SK-N-MC (cell line): ENCODE results near the gene LPIN1.

Source experiments
- EZH2 ChIP-seq: fragments of 200-600 bp; sonication (generic); IDR thresholded peaks from one replicate; pipeline ENCODE4 v1.6.1; 2017; ENCODE audit warnings: antibody characterized with exemption
- POLR2AphosphoS5 ChIP-seq: IDR thresholded peaks from 2 replicates; pipeline ENCODE4 v1.6.1; 2012; ENCODE audit warnings: mild to moderate bottlenecking, low read depth, low read length, borderline replicate concordance

DNA sequence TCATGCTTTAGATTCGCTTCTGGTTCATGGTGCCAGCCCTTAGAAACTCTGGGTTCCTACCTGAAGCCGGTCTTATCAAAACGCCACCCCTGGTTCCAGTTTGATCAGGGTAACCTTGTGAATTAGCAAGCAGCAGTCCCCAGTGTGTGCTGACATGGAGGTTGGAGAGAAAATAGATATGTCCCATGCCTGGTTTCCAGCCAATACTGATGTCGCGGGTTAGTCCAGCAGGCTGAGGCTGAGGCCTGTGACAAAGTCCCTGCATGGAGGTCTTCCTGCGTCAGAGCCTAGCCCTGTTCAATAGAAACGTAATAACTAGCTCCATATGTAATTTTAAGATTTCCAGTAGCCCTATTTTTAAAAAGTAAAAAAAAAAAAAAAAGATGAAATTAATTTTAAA lies 28.2 kb downstream of the LPIN1 start:
- TF ChIP-seq EZH2 (no peak), POLR2AphosphoS5 (no peak)
